Fibroblast of lung (primary cell): ENCODE data around the gene KDR. TPM values are rescaled to one million over a fixed set of nuclear protein-coding genes. Genes with fewer than 3 reads are reported as not detected.

Experiments used
- DNase-seq, 2 donors: peaks; one replicate each; pipeline versions ENCODE4 v3.0.0 to v3.0.0-alpha.2; 2010; ENCODE audit warnings: low read depth in 2 of 2
- H2AFZ ChIP-seq: 2 replicates; pipeline ENCODE4 v1.5.1; 2012; ENCODE audit warnings: low read length, control low read depth, inconsistent platforms
- H3K27ac ChIP-seq: 2 replicates; pipeline ENCODE4 v1.5.1; 2011; ENCODE audit warnings: low read length, control low read depth; ENCODE audit not compliant: insufficient read depth
- H3K27me3 ChIP-seq: 2 replicates; pipeline ENCODE4 v1.5.1; 2011; ENCODE audit warnings: mild to moderate bottlenecking, low read length; ENCODE audit not compliant: control insufficient read depth, insufficient read depth
- H3K36me3 ChIP-seq: 2 replicates; pipeline ENCODE4 v1.5.1; 2011; ENCODE audit warnings: low read length; ENCODE audit not compliant: control insufficient read depth, insufficient read depth
- H3K4me1 ChIP-seq: 2 replicates; pipeline ENCODE4 v1.5.1; 2011; ENCODE audit warnings: low read length; ENCODE audit not compliant: control insufficient read depth, insufficient read depth; ENCODE audit errors: extremely low read depth
- H3K4me2 ChIP-seq: 2 replicates; pipeline ENCODE4 v1.5.1; 2011; ENCODE audit warnings: low read length, control low read depth; ENCODE audit not compliant: insufficient read depth; ENCODE audit errors: extremely low read depth
- H3K4me3 ChIP-seq, 4 experiments: fragments of 200-600 bp in 1 of 4; sonication (generic) in 1 of 4; replicated peaks in 1 of 4; 2 replicates each; pipeline ENCODE4 v1.5.1; 2011 to 2016; ENCODE audit warnings: low read length in 4 of 4, low read depth in 3 of 4, mild to moderate bottlenecking in 3 of 4, control low read depth in 2 of 4, inconsistent platforms in 1 of 4, mixed read lengths in 1 of 4; ENCODE audit not compliant: insufficient read depth in 1 of 4; ENCODE audit errors: control extremely low read depth in 1 of 4
- H3K79me2 ChIP-seq: 2 replicates; pipeline ENCODE4 v1.5.1; 2012; ENCODE audit warnings: mild to moderate bottlenecking, low read length, inconsistent platforms; ENCODE audit not compliant: control insufficient read depth, insufficient read depth
- H3K9ac ChIP-seq: 2 replicates; pipeline ENCODE4 v1.5.1; 2011; ENCODE audit warnings: mild to moderate bottlenecking, low read length, control low read depth; ENCODE audit not compliant: insufficient read depth
- H3K9me3 ChIP-seq: 2 replicates; pipeline ENCODE4 v1.5.1; 2012; ENCODE audit warnings: low read depth, low read length; ENCODE audit not compliant: control insufficient read depth, insufficient read depth
- H4K20me1 ChIP-seq: 2 replicates; pipeline ENCODE4 v1.5.1; 2011; ENCODE audit warnings: low read length; ENCODE audit not compliant: control insufficient read depth, insufficient read depth; ENCODE audit errors: extremely low read depth
- CTCF ChIP-seq, 2 donors: IDR thresholded peaks in 1 of 2; conservative IDR thresholded peaks in 1 of 2; 1 replicate in 1 of 2; 2 replicates in 1 of 2; pipeline ENCODE4 v1.5.1; 2011 to 2012; ENCODE audit warnings: low read length in 2 of 2, control low read depth in 1 of 2, inconsistent platforms in 1 of 2, low read depth in 1 of 2, mild to moderate bottlenecking in 1 of 2
- EZH2 ChIP-seq: IDR thresholded peaks from 2 replicates; pipeline ENCODE4 v1.5.1; 2012; ENCODE audit warnings: low read length, control low read depth, mild to moderate bottlenecking; ENCODE audit errors: missing control alignments
- polyA plus RNA-seq, 2 donors: library from polyadenylated mRNA; depleted of rRNA in 1 of 2; stranded (reverse) in 1 of 2; unstranded in 1 of 2; fragments of >200 nt; gene quantifications; 2 replicates each; pipeline ENCODE4 v1.2.1, GENCODE V29; 2011 to 2012; ENCODE audit warnings: missing spikeins in 1 of 2
- total RNA-seq: library from RNA; depleted of rRNA; stranded (reverse); fragments of >200 nt; gene quantifications from 2 replicates; pipeline ENCODE4 v1.2.1, GENCODE V29; 2014

Gene KDR
- total and polyA plus RNA-seq, 2 donors (not counting 1 experiment from before 2014, with no cell fraction given): 0.05 TPM; not detected in 1

- Histone ChIP-seq H3K4me2 (no peak overlapping the region), H3K4me3 (no peak overlapping the region), H3K36me3 (no peaks in the 10 kb centered on the region), H4K20me1 (no peaks in the 10 kb centered on the region), H2AFZ (no peak overlapping the region), H3K79me2 (no peaks in the 10 kb centered on the region), H3K27ac (no peak overlapping the region), H3K4me1 (no peaks in the 10 kb centered on the region), H3K9ac (no peak overlapping the region), H3K27me3 (no peaks in the 10 kb centered on the region), H3K9me3 (no peaks in the 10 kb centered on the region)
- no peak for TF ChIP-seq EZH2
- TF ChIP-seq CTCF (conservative IDR thresholded peaks at IDR 0.05 in 1 of 2, IDR thresholded peaks at IDR 0.05 in 1 of 2; ENCODE audit: low read depth in 1 of 2, low read length in 2 of 2): no peak
- DNase-seq: no peak
These were observed 96.1 kb downstream of the KDR start for GRCh38 chr4:55029321-55029720.

Other genes starting within 250 kb of the KDR start
- gene SRD5A3, start 220.6 kb upstream of the KDR start, total RNA-seq: 4.6 and 5.0 TPM in 2 replicates
- 12.3 and 14.3 TPM in 2 replicates for gene SRD5A3, start 220.6 kb upstream of the KDR start, polyA plus RNA-seq